Psoas muscle (tissue), 8 donors: ENCODE measurements around the gene MED6. TPM values are rescaled to one million over a fixed set of nuclear protein-coding genes. Genes with fewer than 3 reads are reported as not detected.

Experiments
- ATAC-seq, 4 donors: fragments of 200-7000 bp; cut with Tn5 transposase; one replicate each; pipeline ENCODE4 v1.9.1; 2020; ENCODE audit warnings: moderate library complexity in 3 of 4, mild to moderate bottlenecking in 2 of 4
- DNase-seq, 2 donors: peaks; one replicate each; pipeline ENCODE4 v3.0.0-alpha.2; 2020
- H3K27ac ChIP-seq: fragments of 200-600 bp; one replicate; pipeline ENCODE4 v1.8.0; 2022
- H3K27me3 ChIP-seq, 3 donors: fragments of 200-600 bp in 1 of 3; one replicate each; pipeline versions ENCODE4 v1.6.1 to v1.8.0; 2013 to 2022; ENCODE audit warnings: low read length in 2 of 3, mild to moderate bottlenecking in 2 of 3, moderate library complexity in 1 of 3; ENCODE audit not compliant: insufficient read depth in 3 of 3
- H3K36me3 ChIP-seq, 2 donors: fragments of 200-600 bp in 1 of 2; one replicate each; pipeline versions ENCODE4 v1.6.1 to v1.8.0; 2013 to 2022; ENCODE audit warnings: low read depth in 1 of 2, mild to moderate bottlenecking in 1 of 2, moderate library complexity in 1 of 2; ENCODE audit not compliant: insufficient read depth in 1 of 2
- H3K4me1 ChIP-seq: fragments of 200-600 bp; one replicate; pipeline ENCODE4 v1.8.0; 2022
- H3K4me3 ChIP-seq: fragments of 200-600 bp; one replicate; pipeline ENCODE4 v1.8.0; 2022; ENCODE audit warnings: mild to moderate bottlenecking
- H3K9me3 ChIP-seq: fragments of 200-600 bp; one replicate; pipeline ENCODE4 v1.8.0; 2022
- CTCF ChIP-seq: fragments of 200-600 bp; IDR thresholded peaks from one replicate; pipeline ENCODE4 v1.8.0; 2022; ENCODE audit warnings: antibody characterized with exemption
- WGBS, 3 donors: extraction: QIAGEN DNeasy Blood & Tissue Kit; methylation state at CpG; one replicate each; pipeline versions ENCODE4 v1.1.6 to v1.1.7; 2013; 5-methylcytosine and 5-hydroxymethylcytosine counted together
- intact Hi-C, 2 donors: fragments of 100-400 bp; cut with DNase I; formaldehyde crosslinking; loops; one replicate each; pipeline versions ENCODE4 v1.11.0 to v1.14.2; 2022
- polyA plus RNA-seq, 3 donors: library from polyadenylated mRNA; stranded (reverse); fragments of 200-250 nt; gene quantifications; one replicate each; pipeline ENCODE4 v1.2.3, GENCODE V29; 2013
- total RNA-seq, 4 donors: library from RNA; stranded (reverse); fragmentation: NEBNext Ultra II Directional in 2 of 4; extraction: Animal tissue kit (Norgen Biotek cat#: 25700) in 2 of 4; gene quantifications; one replicate each; pipeline versions ENCODE4 v1.2.1 to v1.2.4, GENCODE V29; 2021 to 2023
- donor health status: healthy with polysubstance abuse.
- donor health status: DM: no; HTN: no; CAD: no; lungs with moderate emphysema.
- donor health status: Bipolar disorder and iron deficiency.
- donor health status: healthy.
- donor health status: DM: yes; HTN: yes; CAD: no.
- donor health status: DM: no; HTN: no; CAD: no.
- donor health status: DM: no; HTN: no; CAD: no.
- donor health status: DM: yes; HTN: yes; CAD: no.

MED6 gene
- total and polyA plus RNA-seq, 7 donors: 20.3 to 37.2 (median 27.3) TPM

GRCh38 chr14:70640938-70641547 lies 40.6 kb upstream of the MED6 start:
- Histone ChIP-seq H3K4me1 (peaks cover 3% of the 10 kb centered on the region), H3K27me3 (peaks cover 0 to 53% (median 2%) of the 10 kb centered on the region in 3 donors), H3K9me3 (no peaks in the 10 kb centered on the region), H3K27ac (peak overlapping the region; percentile 56), H3K4me3 (peak overlapping the region; percentile 80), H3K36me3 (no peaks in the 10 kb centered on the region)
- DNase-seq: peak; percentile 77 to 86
- no peak for TF ChIP-seq CTCF
- 1% methylated on average over 27 to 28 of the region's 28 CpGs for WGBS, 3 donors
- ATAC-seq: peak; percentile 98 to 99 (median 98)
- intact Hi-C loops: no loop called here

GRCh38 chr14:70638416-70638815 lies 38.0 kb upstream of the MED6 start:
- peaks cover 3% of the 10 kb centered on the region for H3K4me1 ChIP-seq
- no peak for ATAC-seq
- peaks cover 0 to 2% of the 10 kb centered on the region in 2 donors for H3K36me3 ChIP-seq
- DNase-seq: no peak
- no peaks in the 10 kb centered on the region for H3K9me3 ChIP-seq
- no peak overlapping the region for H3K4me3 ChIP-seq
- intact Hi-C loops: loop anchor here in 1 of 2 donors (5.0 kb wide), 1 partner anchor 74 kb away; no protein-coding TSS in a partner anchor
- peaks cover 0 to 42% (median 0%) of the 10 kb centered on the region in 3 donors for H3K27me3 ChIP-seq
- WGBS, 3 donors: 62 to 71% (median 69%) methylated on average over 2 of the region's 2 CpGs
- H3K27ac ChIP-seq: no peak overlapping the region
- no peak for TF ChIP-seq CTCF

- no peak for ATAC-seq
- peaks cover 3% of the 10 kb centered on the region for H3K4me1 ChIP-seq
- intact Hi-C loops: loop anchor here in 1 of 2 donors (5.0 kb wide), 1 partner anchor 76 kb away; no protein-coding TSS in a partner anchor
- peaks cover 0 to 2% of the 10 kb centered on the region in 2 donors for H3K36me3 ChIP-seq
- H3K27me3 ChIP-seq: peaks cover 0 to 29% (median 0%) of the 10 kb centered on the region in 3 donors
- no peak for DNase-seq
- TF ChIP-seq CTCF: no peak
- H3K9me3 ChIP-seq: no peaks in the 10 kb centered on the region
- no peak overlapping the region for H3K27ac ChIP-seq
- H3K4me3 ChIP-seq: no peak overlapping the region
- 93 to 96% (median 94%) methylated on average over 6 of the region's 6 CpGs for whole genome bisulfite sequencing, 3 donors
Observed at GRCh38 chr14:70635971-70636595, 35.6 kb upstream of the MED6 start.

GRCh38 chr14:70631948-70632347 lies 31.5 kb upstream of the MED6 start:
- WGBS, 3 donors: 69 to 76% (median 76%) methylated on average over 3 of the region's 3 CpGs
- Histone ChIP-seq H3K27me3 (peaks cover 0 to under 1% (median 0%) of the 10 kb centered on the region in 3 donors), H3K4me3 (no peak overlapping the region), H3K9me3 (peaks cover 6% of the 10 kb centered on the region), H3K36me3 (peaks cover 0 to 2% of the 10 kb centered on the region in 2 donors), H3K4me1 (no peaks in the 10 kb centered on the region), H3K27ac (no peak overlapping the region)
- DNase-seq (no peak), ATAC-seq (peak in 2 of 4 donors; percentile 50 to 59)
- no peak for TF ChIP-seq CTCF
- intact Hi-C loops: no loop called here
